GM23338 (cell line): Measurements from ENCODE around the gene BLOC1S1.

Experiments used
- CREB1 ChIP-seq: fragments of 250-450 bp; sonication (Bioruptor Pico); IDR thresholded peaks from 2 replicates; pipeline ENCODE4 v1.5.0; 2020; ENCODE audit warnings: low read depth, mild to moderate bottlenecking, moderate library complexity
- EZH2phosphoT487 ChIP-seq: fragments of 200-600 bp; sonication (generic); IDR thresholded peaks from one replicate; pipeline ENCODE4 v1.8.1; 2018; ENCODE audit warnings: antibody characterized with exemption; ENCODE audit not compliant: unreplicated experiment
- POLR2AphosphoS5 ChIP-seq: IDR thresholded peaks from 2 replicates; pipeline ENCODE4 v1.6.1; 2016; ENCODE audit warnings: antibody characterized with exemption, low read depth
- TF ChIP-seq, protein P1 (sequence below), 2 experiments: fragments of 200-600 bp in 1 of 2; sonication (generic) in 1 of 2; conservative IDR thresholded peaks; 2 replicates each; pipeline versions ENCODE4 v1.5.1 to v1.6.1; 2016 to 2017; ENCODE audit warnings: antibody characterized with exemption in 2 of 2, low read depth in 2 of 2, mild to moderate bottlenecking in 2 of 2, moderate library complexity in 1 of 2

DNA sequence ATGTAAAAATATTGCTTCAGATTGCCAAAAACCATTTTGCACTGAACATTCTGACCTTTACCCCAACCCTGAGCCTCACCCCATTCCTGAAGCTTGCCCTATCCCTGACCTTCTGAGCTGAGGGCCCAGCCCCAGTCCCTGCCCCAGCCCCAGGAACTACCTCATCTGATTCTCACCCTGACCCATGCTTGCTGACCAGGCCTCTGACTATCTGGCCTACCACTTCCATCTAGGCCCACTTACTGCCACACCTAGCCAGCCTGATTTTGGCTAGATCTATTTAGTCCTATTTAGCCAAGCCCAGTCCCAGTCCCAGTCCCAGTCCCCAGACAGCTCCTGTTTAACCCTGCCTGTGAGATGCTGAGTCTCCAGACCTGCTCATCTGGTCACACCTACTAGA is 45.6 kb upstream of the BLOC1S1 start:
- TF ChIP-seq, protein P1, sequence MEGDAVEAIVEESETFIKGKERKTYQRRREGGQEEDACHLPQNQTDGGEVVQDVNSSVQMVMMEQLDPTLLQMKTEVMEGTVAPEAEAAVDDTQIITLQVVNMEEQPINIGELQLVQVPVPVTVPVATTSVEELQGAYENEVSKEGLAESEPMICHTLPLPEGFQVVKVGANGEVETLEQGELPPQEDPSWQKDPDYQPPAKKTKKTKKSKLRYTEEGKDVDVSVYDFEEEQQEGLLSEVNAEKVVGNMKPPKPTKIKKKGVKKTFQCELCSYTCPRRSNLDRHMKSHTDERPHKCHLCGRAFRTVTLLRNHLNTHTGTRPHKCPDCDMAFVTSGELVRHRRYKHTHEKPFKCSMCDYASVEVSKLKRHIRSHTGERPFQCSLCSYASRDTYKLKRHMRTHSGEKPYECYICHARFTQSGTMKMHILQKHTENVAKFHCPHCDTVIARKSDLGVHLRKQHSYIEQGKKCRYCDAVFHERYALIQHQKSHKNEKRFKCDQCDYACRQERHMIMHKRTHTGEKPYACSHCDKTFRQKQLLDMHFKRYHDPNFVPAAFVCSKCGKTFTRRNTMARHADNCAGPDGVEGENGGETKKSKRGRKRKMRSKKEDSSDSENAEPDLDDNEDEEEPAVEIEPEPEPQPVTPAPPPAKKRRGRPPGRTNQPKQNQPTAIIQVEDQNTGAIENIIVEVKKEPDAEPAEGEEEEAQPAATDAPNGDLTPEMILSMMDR (conservative IDR thresholded peaks at IDR 0.05; ENCODE audit: low read depth in 2 of 2) = no peak
- no peak for TF ChIP-seq POLR2AphosphoS5
- TF ChIP-seq CREB1 = no peak
- no peak for TF ChIP-seq EZH2phosphoT487
